T-helper 17 cell (primary cell): ENCODE measurements around the gene GALK1. TPM values are rescaled to one million over a fixed set of nuclear protein-coding genes. Genes with fewer than 3 reads are reported as not detected.
"Not testable (repeated sequence)": the region's sequence is repeated elsewhere in the genome, so short reads cannot be mapped to it uniquely, and the experiment has no call there.

Experiments
- ATAC-seq: fragments of 150-1000 bp; cut with Tn5 transposase; 2 replicates; pipeline ENCODE4 v1.10.0; 2021; ENCODE audit warnings: mild to moderate bottlenecking, moderate library complexity
- DNase-seq, 3 donors: peaks; one replicate each; pipeline versions ENCODE4 v3.0.0 to v3.0.0-alpha.2; 2020 to 2021
- H3K9me3 ChIP-seq: one replicate; pipeline ENCODE4 v1.7.0; 2013; ENCODE audit warnings: low read length, mild to moderate bottlenecking; ENCODE audit not compliant: control insufficient read depth, poor library complexity, severe bottlenecking
- H3K27ac Mint-ChIP-seq: one replicate; pipeline ENCODE4 v1.8.0; 2022; ENCODE audit warnings: mild to moderate bottlenecking, moderate library complexity, mixed read lengths
- H3K27me3 Mint-ChIP-seq: one replicate; pipeline ENCODE4 v1.8.0; 2022; ENCODE audit warnings: mixed read lengths
- H3K36me3 Mint-ChIP-seq: one replicate; pipeline ENCODE4 v1.8.0; 2022; ENCODE audit warnings: low read depth, mixed read lengths
- H3K4me1 Mint-ChIP-seq: one replicate; pipeline ENCODE4 v1.8.0; 2022; ENCODE audit warnings: mild to moderate bottlenecking, mixed read lengths
- H3K4me3 Mint-ChIP-seq: one replicate; pipeline ENCODE4 v1.8.0; 2022; ENCODE audit warnings: mild to moderate bottlenecking, moderate library complexity, mixed read lengths
- total RNA-seq, 4 donors: library from RNA in 2 of 4; stranded (reverse) in 2 of 4; gene quantifications; one replicate each; pipeline ENCODE4 v1.2.3 and lab custom pipeline; 2022 to 2026

GALK1 gene
- total RNA-seq (1 to 10 TPM; 9.6 to 9.7 TPM), total RNA-seq (lab: John Stamatoyannopoulos, UW) (8.1 to 21.6 reads per million in 2 donors)

DNA sequence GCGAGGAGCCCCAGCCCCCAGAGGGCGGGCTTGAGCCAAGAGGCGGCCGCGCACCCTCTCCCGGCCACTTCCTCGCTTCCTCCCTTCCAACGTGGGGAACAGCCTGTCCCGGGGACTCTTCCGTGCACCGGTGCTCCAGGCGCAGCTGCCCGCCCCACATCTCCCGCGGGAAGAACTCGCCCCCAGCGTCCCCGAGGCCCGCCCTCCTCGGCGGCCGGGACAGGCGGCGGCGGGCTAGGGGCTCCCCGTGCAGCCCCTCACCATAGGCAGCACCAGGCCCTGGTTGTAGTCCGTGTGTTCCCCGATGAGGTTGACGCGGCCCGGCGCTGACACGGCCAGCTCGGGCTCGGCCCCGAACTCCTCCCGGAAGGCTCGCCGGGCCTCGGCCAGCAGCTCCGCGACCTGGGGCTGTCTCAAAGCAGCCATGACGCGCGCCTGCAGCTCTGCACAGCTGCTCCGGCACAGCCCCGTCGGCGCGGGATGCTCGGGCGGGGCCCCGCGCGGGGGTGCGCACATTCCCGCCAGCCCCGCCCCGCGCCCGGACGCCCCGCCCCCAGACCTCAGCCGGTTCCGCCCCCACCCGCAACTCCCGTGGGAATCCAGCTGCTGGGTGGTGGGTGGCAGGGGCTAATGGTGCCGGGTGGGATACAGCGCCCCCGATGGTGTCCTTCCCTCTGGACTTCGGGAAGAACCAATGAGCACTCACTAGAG is at the start of gene GALK1:
Gene GALK1 (minus strand): TSS at position 482 of the 711 bp plus-strand sequence. CDS start 56 bp downstream, at position 426.
- no peaks in the 10 kb centered on the region for H3K27me3 Mint-ChIP-seq
- ATAC-seq, result peak; percentile 96
- H3K9me3 ChIP-seq, result no peaks in the 10 kb centered on the region
- peak; percentile 59 to 78 (median 68) for DNase-seq
- peaks cover 11% of the 10 kb centered on the region for H3K4me1 Mint-ChIP-seq
- H3K4me3 Mint-ChIP-seq, result peak within 1 kb of the TSS; percentile 79
- no peaks in the 10 kb centered on the region for H3K36me3 Mint-ChIP-seq
- peak within 1 kb of the TSS; percentile 3 for H3K27ac Mint-ChIP-seq

DNA sequence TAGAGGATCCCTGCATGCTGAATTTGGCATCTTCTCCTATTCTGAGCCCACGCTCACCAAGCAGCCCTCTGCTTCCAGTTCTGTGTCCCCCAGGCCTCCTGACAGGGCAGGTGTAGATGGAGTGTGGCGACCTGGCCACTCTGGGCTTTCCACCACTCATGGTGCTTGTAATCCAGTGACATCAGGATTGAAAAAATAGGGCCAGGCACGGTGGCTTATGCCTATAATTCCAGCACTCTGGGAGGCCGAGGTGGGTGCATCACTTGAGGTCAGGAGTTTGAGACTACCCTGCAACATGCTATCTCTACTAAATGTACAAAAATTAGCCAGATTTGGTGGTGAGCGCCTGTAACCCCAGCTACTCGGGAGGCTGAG is 49.0 kb upstream of the GALK1 start:
- H3K27ac Mint-ChIP-seq, result no peak overlapping the region
- H3K4me3 Mint-ChIP-seq, result no peak overlapping the region
- H3K9me3 ChIP-seq, result no peaks in the 10 kb centered on the region
- DNase-seq, result no peak
- ATAC-seq, result no peak
- H3K4me1 Mint-ChIP-seq, result peaks cover 5% of the 10 kb centered on the region
- no peaks in the 10 kb centered on the region for H3K27me3 Mint-ChIP-seq
- H3K36me3 Mint-ChIP-seq, result peaks cover 4% of the 10 kb centered on the region

DNA sequence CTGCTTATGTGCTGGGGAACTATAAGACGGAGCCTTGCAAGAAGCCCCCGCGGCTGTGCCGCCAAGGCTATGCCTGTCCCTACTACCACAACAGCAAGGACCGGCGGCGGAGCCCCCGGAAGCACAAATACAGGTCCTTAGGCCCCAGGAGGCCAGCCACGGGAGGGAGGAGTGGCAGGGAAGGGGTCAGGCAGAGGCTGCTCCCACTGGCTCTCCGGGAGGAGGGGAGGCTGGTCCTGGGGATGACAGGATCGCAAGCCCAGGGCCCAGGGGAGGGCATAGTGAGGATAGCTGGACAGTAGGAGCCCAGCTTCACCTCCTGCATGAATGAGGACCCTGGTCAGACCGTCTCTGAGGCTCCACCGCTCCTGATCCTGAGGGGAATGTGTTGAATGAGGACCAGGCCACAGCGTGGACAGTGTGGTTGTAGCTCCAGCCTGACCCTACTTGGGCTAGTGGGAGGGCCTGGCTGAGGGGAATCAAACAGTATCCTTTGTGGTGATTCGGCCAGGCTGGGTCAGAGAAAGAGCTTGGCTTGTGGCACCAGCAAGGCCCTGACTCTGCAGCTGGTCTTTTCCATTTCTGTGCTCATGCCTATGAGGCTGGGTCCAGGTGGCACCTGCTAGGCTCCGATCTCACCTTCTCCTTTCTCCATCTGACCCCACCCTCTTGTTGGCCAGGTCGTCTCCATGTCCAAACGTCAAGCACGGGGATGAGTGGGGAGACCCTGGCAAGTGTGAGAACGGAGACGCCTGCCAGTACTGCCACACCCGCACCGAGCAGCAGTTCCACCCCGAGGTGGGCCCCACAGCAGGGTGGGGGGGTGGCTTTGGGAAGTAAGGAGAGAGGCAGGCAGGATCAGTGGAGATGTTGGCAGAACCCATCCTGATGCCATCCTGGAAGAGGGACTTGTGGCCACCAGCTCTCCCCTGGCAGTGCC is 48.4 kb upstream of the GALK1 start:
- H3K4me1 Mint-ChIP-seq, result peaks cover 6% of the 10 kb centered on the region
- no peaks in the 10 kb centered on the region for H3K27me3 Mint-ChIP-seq
- DNase-seq, result no peak
- no peak overlapping the region for H3K27ac Mint-ChIP-seq
- ATAC-seq, result no peak
- H3K36me3 Mint-ChIP-seq, result peaks cover 2% of the 10 kb centered on the region
- H3K4me3 Mint-ChIP-seq, result no peak overlapping the region
- H3K9me3 ChIP-seq, result no peaks in the 10 kb centered on the region

DNA sequence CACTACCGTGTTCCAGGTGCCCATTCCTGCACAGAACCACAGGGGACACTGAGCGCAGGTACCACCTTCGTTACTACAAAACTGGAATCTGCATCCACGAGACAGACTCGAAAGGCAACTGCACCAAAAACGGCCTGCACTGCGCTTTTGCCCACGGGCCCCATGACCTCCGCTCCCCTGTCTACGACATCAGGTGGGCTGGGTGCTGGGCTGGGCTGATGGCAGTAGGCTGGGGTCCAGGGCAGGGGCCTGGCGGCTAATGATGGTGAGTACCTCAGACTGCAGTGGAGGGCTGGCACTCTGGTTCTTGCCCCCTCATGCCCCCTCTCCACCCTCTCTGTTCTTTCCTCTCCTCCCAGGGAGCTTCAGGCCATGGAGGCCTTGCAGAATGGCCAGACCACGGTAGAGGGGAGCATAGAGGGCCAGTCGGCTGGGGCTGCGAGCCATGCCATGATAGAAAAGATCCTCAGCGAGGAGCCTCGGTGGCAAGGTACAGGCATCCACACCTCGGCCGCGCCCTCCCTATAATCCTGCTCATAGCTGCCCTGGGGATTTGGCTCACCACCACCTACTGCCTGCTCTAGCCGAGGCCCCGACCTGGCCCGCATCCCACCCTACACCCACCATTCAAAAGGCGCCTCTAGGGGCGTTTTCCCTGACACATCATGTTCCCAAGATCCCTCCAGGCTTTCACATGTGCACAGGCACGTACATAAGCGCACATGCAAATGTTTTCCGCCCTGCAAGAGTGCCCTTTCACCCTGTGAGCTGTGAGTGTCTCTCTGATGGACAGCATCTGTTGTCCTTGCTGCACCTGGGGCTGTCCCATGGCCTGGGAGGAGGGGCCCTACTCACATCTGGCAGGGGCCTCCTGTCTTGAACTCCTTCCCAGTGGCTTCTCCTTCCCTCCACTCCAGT is 47.4 kb upstream of the GALK1 start:
- H3K9me3 ChIP-seq, result no peaks in the 10 kb centered on the region
- H3K36me3 Mint-ChIP-seq, result peaks cover 2% of the 10 kb centered on the region
- H3K27ac Mint-ChIP-seq, result no peak overlapping the region
- DNase-seq (no peak), ATAC-seq (no peak)
- H3K4me1 Mint-ChIP-seq, result peaks cover 6% of the 10 kb centered on the region
- no peaks in the 10 kb centered on the region for H3K27me3 Mint-ChIP-seq
- no peak overlapping the region for H3K4me3 Mint-ChIP-seq

- Mint-ChIP-seq H3K4me1 (peaks cover 5% of the 10 kb centered on the region), H3K36me3 (peaks cover 2% of the 10 kb centered on the region)
Observed at GRCh38 chr17:75811174-75811573, 46.2 kb upstream of the GALK1 start.

DNA sequence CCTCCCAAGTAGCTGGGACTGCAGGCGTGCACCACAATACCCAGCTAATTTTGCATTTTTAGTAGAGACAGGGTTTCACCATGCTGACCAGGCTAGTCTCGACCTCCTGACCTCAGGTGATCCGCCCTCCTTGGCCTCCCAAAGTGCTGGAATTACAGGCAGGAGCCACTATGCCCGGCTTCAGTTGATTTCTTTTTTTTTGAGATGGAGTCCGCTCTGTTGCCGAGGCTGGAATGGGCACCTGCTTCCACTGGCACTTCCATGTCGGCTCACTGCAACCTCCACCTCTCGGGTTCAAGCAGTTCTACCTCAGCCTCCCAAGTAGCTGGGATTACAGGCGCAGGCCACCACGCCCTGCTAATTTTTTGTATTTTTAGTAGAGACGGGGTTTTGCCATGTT is 45.8 kb upstream of the GALK1 start:
- H3K9me3 ChIP-seq, H3K4me3 Mint-ChIP-seq, DNase-seq, H3K27me3 Mint-ChIP-seq, ATAC-seq, H3K4me1 Mint-ChIP-seq, H3K36me3 Mint-ChIP-seq: not testable (repeated sequence)
- H3K27ac Mint-ChIP-seq, result peak overlapping the region; percentile 19

More at GRCh38 chr17:75811174-75811573, 46.2 kb upstream of the GALK1 start:
- Mint-ChIP-seq H3K4me3 (no peak overlapping the region), H3K27me3 (no peaks in the 10 kb centered on the region), H3K27ac (peak overlapping the region; percentile 19)
- DNase-seq (no peak), ATAC-seq (no peak)
- H3K9me3 ChIP-seq, result no peaks in the 10 kb centered on the region

- ATAC-seq, result no peak
- DNase-seq, result no peak
- no peak overlapping the region for H3K4me3 Mint-ChIP-seq
Observed at GRCh38 chr17:75810216-75810615, 45.2 kb upstream of the GALK1 start.

DNA sequence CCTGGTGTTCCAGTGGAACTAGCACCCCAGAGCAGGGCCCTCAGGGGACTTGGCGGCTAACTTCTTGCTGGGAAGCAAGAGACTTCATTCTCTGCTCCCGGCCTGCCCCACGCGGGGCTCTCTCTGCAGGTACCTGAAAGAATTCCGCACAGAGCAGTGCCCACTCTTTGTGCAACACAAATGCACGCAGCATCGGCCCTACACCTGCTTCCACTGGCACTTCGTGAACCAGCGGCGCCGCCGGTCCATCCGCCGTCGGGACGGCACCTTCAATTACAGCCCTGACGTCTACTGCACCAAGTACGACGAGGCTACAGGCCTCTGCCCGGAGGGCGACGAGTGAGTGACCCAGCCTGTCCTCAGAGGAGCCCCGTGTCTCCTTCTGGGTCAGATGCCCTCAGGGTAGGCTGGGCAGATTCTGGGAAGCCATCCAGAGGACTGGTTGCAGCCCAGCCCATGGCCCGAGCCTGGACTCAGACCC is 44.7 kb upstream of the GALK1 start:
- Mint-ChIP-seq H3K36me3 (peaks cover 2% of the 10 kb centered on the region), H3K27me3 (no peaks in the 10 kb centered on the region), H3K4me3 (no peak overlapping the region), H3K4me1 (peaks cover 5% of the 10 kb centered on the region), H3K27ac (no peak overlapping the region)
- ATAC-seq, result no peak
- DNase-seq, result no peak
- H3K9me3 ChIP-seq, result no peaks in the 10 kb centered on the region

More at GRCh38 chr17:75810216-75810615, 45.2 kb upstream of the GALK1 start:
- Mint-ChIP-seq H3K36me3 (peaks cover 2% of the 10 kb centered on the region), H3K27ac (no peak overlapping the region), H3K4me1 (peaks cover 5% of the 10 kb centered on the region), H3K27me3 (no peaks in the 10 kb centered on the region)
- no peaks in the 10 kb centered on the region for H3K9me3 ChIP-seq

DNA sequence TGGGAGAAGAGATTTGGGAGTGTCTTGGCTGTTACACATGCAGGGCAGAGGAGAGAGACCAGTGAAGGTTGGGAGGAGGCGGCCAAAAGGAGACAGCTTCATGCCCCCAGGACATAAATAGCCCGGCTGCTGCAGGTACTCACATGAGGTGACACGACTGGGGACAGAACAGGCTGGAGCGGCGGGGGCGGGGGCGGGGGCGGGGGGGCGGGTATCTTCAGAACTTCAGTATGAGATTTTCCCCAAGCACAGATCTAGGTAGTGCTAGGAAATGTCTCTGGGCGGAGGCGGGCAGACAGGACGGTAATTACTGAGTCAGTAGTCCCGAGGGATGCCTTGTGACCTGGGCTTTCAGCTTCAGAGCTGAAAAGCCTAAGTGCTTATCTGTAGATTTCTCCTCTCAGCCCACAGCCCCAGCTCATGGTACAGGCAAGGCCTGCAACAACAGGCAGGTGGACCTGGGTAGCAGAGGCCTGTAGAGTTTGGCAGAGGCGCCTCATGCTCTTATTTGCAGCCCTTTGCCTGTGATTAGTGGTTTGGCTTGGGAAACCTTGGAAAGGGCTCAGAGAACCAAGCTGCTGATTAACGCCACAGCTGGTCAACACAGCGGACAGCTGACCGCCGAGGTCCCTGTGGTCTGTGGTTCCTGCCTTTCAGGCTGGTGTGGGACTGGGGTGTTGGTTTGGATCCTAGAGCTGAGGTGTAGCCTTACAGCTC is 44.1 kb upstream of the GALK1 start:
- DNase-seq, result no peak
- H3K9me3 ChIP-seq, result no peaks in the 10 kb centered on the region
- Mint-ChIP-seq H3K27me3 (no peaks in the 10 kb centered on the region), H3K4me3 (no peak overlapping the region), H3K4me1 (peaks cover 5% of the 10 kb centered on the region), H3K27ac (peak overlapping the region; percentile 78), H3K36me3 (peaks cover 2% of the 10 kb centered on the region)
- no peak for ATAC-seq

DNA sequence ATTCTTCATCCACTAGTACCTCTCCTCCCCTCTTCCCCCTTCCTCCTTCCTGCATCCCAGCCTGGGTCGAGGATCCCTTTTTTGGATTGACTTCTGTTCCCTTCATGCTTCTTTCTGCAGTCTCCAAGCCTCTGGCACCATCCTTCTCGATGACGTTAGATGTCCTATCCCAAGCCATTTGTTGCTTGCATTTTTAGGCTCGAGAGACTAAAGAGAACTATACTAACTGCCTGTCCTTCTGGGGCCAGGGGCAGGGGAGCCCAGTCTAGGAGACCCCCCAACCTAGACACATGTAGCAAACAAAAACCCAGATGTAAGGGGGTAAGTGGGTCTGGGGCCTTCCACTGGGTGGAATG is 43.5 kb upstream of the GALK1 start:
- no peaks in the 10 kb centered on the region for H3K9me3 ChIP-seq
- H3K4me1 Mint-ChIP-seq, result peaks cover 6% of the 10 kb centered on the region
- peak overlapping the region; percentile 78 for H3K27ac Mint-ChIP-seq
- H3K27me3 Mint-ChIP-seq, result no peaks in the 10 kb centered on the region
- peaks cover 2% of the 10 kb centered on the region for H3K36me3 Mint-ChIP-seq
- ATAC-seq, result no peak
- H3K4me3 Mint-ChIP-seq, result no peak overlapping the region
- no peak for DNase-seq

DNA sequence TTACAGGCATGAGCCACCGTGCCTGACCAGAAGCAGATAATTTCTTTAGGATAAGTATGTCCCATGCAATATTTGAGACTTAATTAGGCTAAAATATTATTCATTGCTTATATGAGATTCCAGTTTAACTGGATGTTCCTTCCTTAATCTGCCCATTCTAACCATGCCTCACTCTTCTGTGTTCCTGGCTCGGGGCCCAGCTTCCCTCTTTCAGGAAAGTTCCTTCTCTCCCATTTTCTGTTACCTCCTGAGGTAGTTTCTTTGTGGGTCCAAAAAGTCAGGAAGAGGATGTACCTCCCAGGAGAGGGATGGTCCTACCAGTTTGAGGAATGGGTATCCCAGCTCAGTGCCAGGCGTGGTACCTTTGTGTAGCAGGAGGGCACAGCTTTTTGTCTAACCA is 42.9 kb upstream of the GALK1 start:
- ATAC-seq (no peak), DNase-seq (no peak)
- Mint-ChIP-seq H3K4me1 (peaks cover 8% of the 10 kb centered on the region), H3K27me3 (no peaks in the 10 kb centered on the region), H3K27ac (peak overlapping the region; percentile 78), H3K36me3 (peaks cover 2% of the 10 kb centered on the region), H3K4me3 (no peak overlapping the region)
- no peaks in the 10 kb centered on the region for H3K9me3 ChIP-seq

DNA sequence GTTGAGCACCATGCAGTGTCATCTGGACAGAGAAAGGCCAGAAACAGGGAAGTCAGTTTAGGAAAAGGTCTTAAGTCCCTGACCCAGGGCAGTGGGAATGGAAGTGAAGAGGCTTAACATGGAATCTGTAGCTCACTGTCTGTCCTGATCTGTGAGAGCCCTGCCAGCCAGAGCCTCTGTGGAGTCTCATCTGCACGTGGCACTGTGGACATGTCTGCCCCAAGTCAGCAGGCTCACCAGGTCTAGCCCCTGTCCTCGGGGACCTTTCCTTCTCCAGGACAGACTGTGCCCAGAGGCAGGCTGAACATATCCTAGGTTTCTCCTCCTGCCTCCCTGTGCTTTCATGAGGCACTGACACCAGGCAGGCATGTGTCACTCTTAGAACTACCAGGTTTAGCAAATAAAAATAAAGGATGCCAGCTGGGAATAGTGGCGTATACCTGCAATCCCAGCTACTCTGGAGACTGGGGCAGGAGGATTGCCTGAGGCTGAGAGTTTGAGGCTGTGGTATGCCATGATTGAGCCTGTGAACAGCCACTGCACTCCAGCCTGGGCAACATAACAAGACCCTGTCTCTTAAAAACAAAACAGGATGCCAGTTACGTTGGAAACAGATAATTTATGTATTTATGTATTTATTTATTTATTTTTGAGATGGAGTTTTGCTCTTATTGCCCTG is 42.0 kb upstream of the GALK1 start:
- H3K4me1 Mint-ChIP-seq, result peaks cover 8% of the 10 kb centered on the region
- H3K4me3 Mint-ChIP-seq, result no peak overlapping the region
- H3K36me3 Mint-ChIP-seq, result no peaks in the 10 kb centered on the region
- ATAC-seq (no peak), DNase-seq (no peak)
- H3K27me3 Mint-ChIP-seq, result no peaks in the 10 kb centered on the region
- no peaks in the 10 kb centered on the region for H3K9me3 ChIP-seq
- no peak overlapping the region for H3K27ac Mint-ChIP-seq
